ENCODE measurements around the gene PPP2R2C.
A peak's percentile ranks its signal among the peaks of the same experiment; 100 is the strongest.

PPP2R2C gene

DNA sequence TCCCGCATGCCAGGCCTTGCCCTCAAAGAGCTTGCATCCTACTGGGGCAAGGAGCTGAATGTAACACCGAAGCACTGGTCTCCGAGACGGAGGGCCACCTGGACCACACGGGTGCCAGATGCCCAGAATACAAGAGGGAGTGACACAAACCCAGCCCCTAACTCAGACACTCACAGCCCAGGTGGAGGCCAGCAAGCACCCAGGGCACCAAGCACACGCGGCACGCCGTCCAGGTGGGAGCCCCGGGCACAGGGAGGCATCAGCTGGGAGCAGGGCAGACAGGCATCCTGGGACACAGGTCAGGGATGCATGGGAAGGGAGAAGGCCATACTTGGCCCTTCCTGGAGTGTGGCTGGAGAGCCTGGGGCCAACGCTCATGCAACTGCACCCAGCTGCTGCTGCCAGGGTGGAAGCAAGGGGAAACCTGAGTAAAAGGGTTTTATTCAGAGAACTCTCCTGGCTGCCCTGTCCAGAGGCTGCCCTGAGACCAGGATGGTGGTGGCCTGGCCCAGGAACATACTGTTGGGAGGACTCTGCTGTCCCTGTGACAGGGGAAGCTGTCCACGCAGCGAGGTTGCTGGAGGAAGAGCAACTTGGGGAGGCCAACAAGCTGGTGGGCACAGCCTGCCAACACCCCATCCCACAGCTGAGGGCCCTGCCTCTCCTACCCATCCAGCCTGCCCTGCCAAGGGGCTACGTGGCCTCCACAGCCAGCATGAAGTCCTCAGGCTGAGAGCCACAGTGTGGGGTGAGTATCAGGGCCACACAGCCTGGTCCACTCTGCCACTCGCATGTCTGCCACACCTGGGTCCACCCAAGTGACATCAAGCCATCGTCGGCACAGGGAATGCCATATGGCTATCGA, 22.2 kb upstream of the PPP2R2C start:
- no peak for DNase-seq (ENCODE audit: low spot score)

DNA sequence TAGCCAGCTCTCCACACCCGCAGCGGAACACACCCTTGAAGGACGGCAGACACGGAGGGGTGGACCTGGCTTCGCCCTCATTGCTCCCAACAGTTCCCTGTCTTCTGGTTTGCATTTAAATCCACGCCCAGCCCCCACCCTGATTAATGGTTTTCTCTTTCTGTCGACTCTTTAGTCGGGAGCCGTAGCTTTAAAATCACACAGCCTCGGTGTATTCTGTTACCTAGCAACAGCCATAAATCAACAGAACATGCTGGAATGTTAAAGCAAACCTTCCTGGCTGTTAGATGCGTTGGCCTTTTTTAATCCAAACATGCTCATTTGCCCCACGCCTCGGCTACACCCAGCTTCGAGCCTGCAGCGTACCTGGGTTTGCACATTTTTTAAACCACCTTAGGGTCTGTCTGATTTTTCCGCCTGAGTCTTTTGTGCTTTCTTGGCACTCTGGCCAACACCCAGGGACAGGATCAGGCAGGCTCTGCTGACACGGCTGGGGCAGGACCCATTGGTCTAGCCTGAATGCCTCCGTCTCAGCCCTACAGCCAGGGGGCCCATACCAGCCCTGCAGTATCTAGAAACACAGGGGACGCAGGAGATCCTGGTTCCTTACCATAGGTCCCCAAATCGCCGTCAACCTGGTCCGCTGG, 21.4 kb upstream of the PPP2R2C start:
- no peak for DNase-seq (ENCODE audit: low spot score)

DNA sequence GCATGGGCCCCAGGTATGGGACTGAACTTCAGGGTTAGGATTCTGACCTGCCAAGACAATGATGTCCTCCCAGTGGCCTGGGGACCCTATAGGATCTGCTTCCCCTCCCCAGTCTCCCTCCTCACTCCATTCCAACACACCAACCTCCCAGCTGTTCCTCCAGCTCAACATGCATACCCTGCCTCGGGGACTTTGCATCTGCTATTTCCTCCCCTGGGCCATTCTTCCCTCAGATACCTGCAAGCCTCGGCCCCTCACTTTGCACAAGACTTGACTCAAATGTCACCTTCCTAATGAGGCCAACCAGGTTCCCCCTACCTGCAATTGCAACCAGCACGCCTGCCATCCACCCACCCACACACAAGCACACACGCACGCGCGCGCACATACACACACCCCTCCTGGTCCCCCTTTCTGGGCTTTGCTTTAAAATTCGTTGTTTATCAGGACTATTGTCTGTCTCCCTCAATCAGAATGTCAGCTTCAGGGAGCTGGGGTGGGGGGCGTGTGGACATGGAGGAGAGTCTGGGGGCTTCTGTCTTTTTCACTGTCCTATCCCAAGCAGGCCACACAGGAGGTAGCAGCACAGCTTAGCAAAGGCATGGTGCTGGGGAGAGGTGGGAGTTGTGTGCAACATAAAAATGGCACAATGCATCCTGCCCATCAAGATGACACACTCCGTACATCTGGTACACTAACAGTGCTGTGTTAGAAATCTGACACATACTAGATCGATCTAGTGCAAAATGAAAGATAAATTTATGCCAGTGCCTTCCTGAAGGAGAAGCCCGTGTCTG, 20.6 kb upstream of the PPP2R2C start:
- no peak for DNase-seq (ENCODE audit: low spot score)

DNA sequence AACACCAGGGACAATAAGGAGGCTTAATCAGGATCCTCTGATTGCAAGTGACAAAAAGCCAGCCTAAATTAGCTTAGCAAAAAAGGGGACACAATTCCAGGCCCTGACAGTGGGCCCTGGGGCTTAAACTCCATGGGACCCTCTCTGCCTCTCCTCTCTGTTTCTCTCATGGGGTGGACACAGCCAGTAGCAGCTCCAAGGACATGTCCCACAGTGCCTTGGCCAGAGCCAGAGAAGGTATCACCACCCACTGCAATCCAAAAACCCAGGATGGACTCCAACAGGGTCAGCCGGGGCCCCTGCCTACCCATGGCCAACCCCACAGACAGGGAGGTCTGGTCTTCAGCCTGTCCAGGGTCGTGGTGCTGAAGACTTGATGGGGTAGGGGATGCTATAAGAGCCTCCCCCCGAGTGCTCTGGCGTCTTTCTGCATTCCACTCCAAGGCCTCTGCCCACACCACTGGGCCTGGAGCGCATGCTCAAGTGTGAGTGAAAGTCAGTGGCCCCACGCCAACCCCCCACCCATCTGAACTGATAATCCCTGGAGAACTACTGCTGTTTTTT, 19.7 kb upstream of the PPP2R2C start:
- no peak for DNase-seq (ENCODE audit: low spot score)

DNA sequence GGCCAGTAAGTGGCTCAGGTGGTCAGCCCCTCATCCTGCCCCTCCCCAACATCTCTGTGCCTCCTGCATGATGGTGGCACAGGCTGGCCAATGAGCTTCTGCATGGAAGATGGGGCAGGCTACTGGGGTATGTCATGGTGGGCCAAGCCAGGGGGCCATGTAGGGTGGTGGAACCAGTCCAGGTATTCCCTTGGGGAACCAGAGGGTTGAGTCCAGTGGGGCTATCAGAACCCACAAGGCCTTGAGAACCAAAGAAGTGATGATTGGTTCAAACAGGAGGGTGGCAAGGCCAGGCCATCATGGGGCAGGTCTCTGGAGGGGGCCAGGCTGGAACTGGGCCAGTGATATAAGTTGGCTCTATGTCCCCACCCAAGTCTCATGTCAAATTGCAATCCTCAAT, 18.8 kb upstream of the PPP2R2C start:
- DNase-seq (ENCODE audit: low spot score), result no peak

DNA sequence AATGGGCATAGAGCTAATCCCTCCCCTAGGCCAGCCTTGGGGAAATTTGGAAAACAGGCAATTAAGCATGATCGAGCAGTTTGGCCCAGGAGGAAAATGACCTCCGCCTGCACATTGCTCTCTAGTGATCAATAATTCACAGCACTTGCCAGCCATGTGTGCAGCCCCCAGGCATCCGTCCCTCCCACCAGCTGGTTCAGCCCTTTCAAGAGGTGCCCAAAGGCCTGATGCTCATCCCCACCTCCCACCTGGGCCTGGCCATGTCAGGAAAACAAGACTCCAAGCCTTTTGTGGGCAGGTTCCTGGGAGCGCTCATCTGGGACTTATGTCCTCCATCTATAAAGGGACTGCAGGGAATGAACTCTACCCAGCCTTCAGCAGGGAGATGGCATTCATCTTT, 17.5 kb upstream of the PPP2R2C start:
- no peak for DNase-seq (ENCODE audit: low spot score)

DNA sequence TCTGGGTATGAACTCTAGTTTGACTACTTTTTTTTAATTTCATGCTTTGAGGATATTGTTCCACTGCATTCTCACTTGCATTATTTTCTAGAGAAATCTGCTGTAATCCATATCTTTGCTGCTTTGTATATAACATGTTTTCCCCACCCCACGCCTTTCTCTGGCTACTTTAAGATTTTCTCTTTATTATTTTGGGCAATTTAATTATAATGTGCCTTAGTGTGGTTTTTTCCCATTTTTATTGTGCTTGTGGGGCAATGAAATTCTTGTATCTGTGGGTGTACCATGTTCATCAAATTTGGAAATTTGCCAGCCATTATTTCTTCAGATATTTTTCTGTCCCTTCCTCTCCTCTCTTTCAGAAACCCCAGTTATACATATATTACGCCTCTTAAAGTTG, 15.1 kb upstream of the PPP2R2C start:
- no peak for DNase-seq (ENCODE audit: low spot score)

DNA sequence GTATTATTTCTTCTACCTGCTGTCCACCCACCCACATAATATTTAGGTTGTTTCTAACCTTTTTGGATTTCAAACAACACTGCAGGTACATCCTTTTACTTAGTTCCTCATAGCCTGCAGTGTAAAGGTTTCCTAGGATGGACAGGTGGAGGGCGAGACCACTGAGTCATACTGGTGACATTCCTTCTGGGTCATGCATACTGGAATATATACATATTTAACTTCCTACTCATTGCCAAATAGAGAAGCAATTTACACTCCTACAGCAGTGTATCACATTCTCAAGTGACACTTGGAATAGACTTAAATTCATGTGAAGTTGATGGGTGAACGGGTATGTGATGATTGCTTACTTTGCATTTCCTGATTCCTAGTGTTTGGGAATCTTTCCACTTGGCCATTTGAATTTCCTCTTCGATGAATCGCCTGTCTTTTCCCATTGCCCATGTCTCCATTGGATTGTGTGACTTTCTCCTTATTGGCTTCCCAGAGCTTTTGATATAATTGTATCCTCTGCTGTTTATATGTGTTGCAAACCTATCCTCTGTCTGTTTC, 8.2 kb upstream of the PPP2R2C start:
- DNase-seq (ENCODE audit: low spot score), result no peak

DNA sequence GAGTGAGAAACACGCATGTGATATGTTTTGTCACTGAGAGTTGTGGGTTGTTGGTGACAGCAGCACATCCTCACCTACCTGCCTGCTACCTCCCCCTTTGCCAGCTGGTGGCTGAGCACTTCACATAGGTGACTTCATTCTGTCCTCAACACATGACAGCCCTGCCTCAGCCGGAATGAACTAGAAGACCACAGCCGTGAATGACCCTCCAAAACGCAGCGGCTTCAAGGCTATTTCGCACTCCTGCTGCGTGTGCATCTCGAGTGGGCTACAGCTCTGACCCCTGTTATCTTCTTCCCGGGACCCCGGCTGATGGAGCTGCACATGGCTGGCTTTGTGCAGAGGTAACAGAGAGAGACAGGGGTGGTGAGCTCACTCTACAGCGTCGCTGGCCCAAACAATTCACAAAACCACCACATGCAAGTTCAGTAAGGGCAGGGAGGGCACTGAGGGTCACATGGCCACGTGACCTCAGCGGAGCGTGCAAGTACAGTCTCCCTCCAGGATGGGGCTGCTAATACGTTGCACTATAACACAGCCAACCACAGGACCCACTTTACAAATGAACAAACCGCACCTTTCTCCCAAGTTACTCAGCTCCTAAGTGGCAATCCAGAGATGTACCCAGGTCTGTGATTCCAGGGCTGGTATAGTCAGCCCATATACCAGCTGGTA, 6.3 kb upstream of the PPP2R2C start:
- no peak for DNase-seq (ENCODE audit: low spot score)

DNA sequence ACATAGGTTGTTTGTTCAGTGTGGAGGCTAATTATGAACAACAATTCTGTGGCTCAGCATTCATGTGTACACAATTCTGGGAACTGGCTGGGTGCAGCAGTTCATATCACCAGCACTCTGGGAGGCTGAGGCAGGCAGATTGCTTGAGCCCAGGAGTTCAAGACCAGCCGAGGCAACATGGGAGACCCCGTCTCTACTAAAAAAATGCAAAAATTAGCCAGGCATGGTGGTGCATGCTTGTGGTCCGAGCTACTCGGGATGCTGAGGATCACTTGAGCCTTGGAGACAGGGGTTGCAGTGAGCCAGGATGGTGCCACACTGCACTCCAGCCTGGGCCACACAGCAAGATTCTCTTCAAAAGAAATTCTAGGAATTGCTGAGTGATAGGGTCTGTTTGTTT, 4.5 kb upstream of the PPP2R2C start:
- DNase-seq (ENCODE audit: low spot score), result no peak

DNA sequence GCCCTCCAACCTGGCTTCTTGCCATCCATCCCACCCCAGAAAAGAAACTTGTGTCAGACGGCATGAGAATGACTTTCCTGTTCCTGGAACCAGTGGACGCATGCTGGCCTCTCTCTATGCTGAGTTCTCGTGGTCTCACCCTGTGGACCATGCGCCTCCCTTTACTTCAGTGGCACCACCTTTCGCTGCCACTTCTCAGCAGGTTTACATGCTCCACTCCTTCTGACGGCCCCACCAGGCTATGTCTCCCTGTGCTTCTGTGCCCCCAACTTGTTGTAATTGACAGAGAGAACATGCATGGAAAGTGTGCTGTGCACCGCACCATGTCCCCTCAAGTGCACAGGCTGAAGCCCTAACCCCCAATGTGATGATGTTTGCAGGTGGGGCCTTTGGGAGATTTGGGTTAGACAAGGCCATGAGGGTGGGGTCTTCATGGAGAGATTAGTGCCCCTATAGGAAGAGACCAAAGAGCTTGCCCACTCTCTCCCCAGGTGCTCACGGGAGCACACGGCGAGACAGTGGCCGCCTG, 3.1 kb upstream of the PPP2R2C start:
- no peak for DNase-seq (ENCODE audit: low spot score)

DNA sequence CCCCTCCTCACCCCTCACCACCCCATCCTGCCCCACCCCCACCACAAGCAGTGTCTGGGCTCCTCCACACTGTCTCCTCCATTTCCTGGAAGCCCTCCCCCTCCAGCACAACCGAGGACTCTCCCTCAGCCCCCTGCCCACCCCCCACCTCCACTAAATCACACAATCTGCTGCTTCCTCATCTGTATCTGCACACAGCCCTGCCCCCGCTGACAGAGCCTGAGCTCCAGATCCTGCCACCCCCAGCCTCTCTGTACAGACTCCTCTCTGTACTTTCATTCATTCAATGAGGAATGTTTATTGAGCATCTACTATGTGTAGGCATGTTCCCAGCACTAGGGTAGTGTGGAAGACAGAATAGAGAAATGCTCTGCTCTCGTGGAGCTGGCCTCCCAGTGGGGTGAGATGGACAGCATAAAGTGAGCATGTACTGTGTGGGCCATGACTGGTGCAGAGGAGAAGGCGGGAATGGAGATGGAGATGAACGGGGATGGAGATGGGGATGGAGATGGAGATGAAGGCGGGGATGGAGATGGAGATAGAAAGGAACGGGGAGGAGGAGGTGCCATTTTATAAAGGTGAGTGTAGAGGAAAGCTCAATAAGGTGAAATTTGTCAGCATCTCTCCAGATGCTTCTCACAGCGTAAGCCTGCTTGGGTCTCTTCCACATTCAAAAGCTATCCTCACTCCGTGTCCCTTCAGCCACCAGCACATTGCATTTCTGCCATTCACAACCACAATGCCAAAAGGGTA, 2.5 kb upstream of the PPP2R2C start:
- no peak for DNase-seq (ENCODE audit: low spot score)

DNA sequence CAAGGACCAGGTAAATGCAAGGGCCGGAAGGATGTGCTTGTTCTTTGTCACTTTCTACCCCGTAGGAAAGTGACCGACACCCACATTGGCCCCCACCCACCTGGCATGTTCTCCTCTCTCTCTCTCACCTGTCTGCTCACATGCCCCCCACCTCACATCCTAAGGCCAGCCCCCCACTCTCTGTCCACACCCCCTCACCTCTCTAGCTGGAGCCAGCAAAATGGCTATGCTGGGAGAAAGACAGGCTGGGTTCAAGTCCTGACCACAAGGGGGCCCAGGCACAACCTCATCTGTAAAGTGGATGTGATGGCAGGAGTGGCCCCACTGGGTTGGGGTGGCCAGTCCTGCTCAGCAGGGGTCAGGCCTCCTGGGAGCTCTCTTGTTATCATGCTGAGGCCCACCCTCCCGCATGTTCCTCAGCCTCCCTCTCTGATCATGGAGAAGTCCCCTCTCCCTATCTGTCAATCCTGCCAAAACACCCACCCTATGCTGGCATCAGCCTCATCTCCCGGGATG, 1.7 kb upstream of the PPP2R2C start:
- DNase-seq (ENCODE audit: low spot score), result no peak

DNA sequence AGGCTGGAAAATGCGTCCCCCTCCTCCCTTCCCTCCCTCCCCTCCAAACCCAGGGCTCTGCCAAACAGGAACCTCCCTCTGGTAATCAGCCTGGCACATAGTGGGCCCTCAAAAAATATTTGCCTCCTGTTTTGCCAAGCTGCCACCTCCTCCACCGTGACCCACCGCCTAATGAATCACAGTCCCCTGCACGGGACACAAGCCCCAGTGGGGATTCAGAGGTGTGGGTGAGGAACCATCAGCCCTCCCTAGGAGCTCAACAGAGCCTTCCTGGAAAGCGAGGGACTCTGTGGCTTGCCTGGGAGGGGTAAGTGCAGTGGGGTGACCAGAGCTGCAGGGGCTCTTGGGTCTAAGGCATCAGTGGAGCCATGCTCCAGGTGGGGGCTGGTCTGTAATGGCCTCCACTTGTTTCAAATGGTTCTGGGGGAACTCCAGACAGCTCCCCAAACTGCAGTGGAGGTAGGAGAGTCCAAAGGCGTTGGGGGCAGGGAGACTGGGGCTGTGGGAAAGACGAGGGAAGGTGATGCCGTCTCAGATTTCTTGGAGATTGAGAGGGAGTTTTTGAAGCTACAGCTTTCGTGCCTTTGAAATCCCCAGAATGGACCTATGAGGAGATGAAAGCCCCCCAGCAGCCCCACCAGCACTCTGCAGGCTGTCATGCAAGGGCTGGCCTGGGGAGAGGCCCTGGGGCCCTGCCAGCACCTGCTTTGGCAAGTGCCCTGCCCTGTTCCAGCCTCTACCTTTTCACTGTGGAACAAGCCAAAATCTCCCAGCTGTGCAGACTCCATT, 1.0 kb upstream of the PPP2R2C start:
- DNase-seq (ENCODE audit: low spot score), result no peak

DNA sequence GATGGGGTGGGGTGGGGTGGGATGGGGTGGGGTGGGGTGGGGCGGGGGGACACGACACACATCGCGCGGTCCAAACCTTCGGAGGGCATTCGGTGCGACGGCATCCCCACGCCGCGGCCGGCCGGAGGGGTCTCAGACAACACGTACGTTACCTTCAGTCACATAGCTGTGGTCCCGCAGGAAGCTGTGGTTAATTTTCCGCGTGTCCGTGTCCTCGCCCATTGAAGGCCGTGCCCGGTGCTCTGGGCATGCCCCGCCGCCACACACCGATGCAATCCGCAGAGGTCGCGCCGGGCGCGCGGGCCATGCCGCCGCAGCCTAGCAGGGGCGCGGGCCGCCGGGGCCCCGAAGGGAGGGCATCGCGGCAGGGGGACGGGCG, 417 bp downstream of the PPP2R2C start:
- DNase-seq (ENCODE audit: low spot score), result no peak

DNA sequence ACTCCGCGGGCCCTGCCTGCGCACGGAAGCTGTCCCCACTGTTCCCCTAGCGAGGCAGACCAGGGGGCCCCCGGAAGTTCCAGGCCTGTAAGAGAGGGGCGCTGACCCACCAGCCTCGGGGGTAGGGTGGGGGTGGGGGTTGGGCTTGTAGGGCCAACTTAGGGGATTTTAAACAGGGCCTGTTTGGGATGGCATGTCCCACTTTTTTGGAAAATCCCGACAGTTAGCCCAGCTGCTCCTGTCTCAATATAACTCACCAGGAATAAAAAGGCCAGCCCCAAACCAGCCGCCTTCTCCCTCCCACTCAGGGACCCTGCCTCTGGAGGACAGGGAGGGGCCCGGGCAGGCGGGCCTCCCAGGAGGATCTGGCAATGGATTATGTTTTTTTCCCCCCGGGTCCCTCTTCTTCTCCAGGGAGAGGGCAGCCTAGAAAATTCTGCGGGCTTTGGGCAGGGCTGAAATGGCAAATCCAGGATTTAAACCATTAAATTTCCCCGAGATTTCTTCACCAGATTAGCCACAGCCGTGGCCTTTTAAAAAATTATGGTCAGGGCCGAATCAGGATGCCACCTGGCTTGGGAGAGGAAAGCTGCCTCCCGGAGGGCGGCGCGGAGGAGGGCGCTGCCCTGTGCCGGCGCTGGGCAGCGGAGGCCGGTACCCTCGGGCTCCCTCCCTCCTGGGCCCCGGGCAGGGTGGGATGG, 957 bp downstream of the PPP2R2C start:
- no peak for DNase-seq (ENCODE audit: low spot score)

DNA sequence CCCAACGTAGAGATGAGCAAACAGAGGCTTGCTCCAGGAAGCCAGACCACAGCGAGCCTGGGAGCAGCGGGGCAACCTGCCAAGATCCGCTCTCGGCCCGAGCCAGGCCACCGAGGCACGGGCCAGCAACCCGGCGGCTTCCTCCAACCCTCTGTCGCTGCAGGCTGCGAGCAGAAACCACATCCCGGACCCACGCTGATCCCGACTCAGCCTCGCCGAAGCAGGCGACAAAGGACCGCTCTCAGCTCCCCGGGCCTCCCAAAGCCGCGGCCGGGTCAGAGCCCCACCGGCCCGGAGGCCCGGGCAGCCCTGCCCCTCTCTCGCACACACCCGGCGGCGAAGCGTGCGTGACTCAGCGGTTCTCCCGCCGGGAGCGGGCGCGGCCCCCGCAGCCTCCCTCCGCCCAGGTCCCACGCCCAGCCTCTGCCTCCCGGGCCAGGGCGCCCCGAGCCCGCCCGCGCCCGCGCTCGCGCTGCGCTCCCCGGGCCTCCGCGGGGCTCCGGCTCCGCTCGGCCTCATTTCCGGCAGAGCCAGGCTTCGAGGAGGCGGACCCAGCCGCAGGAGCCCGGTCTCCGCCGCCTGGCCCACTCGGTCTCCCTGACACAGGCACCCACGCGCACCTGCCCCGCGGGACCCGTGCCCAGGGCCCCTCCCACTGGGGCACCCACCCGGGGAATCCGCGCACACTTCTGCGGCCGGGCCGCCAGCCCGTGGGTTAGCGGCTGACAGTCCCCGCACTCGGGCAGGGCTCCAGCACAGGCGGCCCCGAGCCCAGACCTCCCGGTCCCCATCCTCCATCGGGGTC, 1.7 kb downstream of the PPP2R2C start:
- peak; percentile 53 for DNase-seq (ENCODE audit: low spot score)

DNA sequence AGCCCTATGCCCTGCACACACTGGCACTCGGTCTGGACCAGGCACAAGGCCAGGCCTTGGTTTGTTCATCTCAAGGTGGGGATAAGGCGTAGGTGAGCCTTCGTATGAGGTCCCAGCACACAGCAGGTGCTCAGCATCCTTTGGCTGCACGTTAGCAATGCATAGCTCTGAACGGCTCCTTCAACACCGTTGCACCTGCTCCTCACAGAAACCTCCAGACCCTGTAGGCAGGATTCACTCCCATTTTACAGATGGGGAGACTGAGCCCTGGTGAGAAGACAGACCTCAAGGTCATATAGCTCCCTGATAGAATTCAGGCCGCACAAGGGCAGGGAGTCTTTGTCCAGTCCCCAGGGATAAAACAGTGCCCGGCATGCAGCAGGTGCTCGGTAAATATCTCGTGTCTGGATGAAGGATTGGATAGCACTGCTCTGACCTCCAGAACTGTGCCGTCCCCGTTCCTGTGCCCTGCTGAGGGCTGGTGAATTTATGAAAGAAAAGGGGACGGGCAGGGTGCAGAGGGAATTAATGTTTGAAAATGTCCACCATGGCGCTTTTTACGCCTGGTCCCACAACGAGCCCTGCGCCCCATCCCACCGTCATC, 2.4 kb downstream of the PPP2R2C start:
- DNase-seq (ENCODE audit: low spot score), result no peak

Data from AG08395 (cell line).